Measurements from ENCODE around the gene OR2D3.
"Not testable (repeated sequence)": the region's sequence is repeated elsewhere in the genome, so short reads cannot be mapped to it uniquely, and the experiment has no call there.

Gene OR2D3

DNA sequence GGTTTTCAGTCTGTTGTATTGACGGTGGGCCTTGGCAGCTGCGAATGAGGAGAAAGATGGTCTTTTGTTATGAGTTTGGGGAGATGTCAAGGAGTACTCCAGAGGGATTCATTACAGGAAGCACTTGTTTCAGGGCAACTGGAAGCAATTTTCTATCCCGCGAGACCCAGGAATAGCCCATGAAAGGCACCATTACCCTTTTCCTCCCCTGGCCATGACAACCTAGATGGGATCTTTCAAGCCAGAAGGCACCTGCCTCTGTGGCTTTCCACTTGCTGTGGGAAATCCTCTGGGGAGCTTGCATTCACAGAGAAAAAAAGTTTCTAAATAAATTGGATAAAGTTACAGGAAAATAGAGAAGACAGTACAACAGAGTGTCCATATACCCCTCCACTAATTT is 8.1 kb downstream of the OR2D3 start:
- no peak for DNase-seq (ENCODE audit: low read depth in 2 of 2)

DNA sequence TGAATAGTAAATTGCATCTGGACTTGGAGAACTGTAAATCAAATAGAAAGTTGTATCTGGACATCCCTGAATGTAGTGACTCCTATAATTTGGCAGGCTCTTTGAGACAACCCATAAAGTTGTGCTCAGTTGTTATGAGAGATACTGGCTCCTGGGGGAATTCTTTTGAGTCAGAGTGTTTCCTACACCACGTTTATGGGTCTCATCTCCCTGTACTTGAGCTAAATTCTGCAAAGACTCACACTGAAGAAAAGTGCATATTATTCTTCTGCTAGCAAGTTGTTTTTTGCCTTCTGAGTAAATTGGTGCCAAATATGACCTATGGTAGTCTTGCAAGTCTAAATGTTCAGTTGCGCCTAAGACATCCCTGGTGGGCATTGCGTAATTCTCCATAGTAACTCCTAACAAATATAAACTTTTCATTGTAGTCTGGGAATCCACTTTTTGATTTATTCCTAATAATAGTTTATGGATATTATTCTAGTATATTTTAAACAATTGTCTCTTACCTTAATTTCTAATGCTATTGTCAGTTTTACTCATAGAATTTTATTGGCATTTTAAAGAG is 10.4 kb downstream of the OR2D3 start:
- no peak for DNase-seq (ENCODE audit: low read depth in 2 of 2)

DNA sequence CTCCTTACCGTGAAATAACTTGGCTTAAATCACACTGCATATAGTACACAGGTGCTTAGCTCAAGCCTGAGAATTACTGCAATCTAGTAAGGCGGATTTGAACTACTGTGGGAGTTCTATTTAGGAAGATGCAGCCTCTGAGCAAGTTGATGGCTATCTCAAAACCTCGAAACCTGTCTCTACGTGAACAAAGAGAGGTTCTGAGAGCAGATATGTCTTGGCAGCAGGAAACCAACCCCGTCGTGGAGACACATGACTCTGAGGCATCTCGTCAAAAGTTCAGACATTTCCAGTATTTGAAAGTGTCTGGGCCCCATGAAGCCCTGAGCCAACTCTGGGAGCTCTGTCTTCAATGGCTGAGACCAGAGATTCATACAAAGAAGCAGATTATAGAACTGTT is 11.3 kb downstream of the OR2D3 start:
- DNase-seq (ENCODE audit: low read depth in 2 of 2) = no peak

DNA sequence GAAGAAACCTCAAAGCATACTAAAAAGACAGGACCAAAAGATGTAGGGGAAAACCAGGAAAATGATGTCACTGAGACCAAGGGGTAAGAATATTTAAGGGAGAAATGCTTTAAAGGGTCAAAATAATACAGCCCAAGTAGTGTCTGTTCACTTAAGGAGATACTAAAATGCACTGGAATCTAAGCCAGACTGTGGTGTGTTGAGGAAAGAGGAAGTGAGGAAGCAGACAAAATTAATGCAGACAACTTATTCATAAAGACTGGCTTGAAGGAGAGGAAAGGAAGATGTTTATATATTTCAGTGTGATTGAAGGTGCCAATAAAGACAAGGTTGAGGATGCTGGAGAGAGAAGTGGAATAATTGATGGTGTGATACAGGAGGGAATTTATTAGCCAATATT is 21.2 kb downstream of the OR2D3 start:
- no peak for DNase-seq (ENCODE audit: low read depth in 2 of 2)

DNA sequence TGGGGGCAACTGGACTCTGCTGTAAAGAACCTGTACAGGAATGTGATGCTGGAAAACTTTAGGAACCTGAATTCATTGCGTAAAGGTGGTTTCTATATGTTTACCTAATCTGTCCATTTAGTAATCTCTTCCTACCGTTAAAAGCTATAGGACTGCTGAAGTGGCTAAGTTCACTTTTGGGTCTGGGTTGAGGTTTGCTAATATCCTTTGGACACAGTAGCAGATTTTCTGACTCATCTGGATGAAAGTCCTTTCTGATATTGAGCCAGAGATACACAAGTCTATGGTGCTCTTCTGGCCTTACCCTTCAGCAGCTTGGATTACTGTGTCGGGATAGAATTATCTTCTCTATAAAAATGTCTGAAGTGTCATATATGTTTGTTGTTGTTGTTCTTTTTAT is 22.3 kb downstream of the OR2D3 start:
- no peak for DNase-seq (ENCODE audit: low read depth in 2 of 2)

DNA sequence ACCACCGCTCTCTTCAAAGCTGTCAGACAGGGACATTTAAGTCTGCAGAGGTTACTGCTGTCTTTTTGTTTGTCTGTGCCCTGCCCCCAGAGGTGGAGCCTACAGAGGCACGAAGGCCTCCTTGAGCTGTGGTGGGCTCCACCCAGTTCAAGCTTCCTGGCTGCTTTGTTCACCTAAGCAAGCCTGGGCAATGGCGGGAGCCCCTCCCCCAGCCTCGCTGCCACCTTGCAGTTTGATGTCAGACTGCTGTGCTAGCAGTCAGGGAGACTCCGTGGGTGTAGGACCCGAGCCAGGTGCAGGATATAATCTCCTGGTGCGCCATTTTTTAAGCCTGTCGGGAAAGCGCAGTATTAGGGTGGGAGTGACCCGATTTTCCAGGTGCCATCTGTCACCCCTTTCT is 33.4 kb downstream of the OR2D3 start:
- DNase-seq (ENCODE audit: low read depth in 2 of 2) = not testable (repeated sequence)

DNA sequence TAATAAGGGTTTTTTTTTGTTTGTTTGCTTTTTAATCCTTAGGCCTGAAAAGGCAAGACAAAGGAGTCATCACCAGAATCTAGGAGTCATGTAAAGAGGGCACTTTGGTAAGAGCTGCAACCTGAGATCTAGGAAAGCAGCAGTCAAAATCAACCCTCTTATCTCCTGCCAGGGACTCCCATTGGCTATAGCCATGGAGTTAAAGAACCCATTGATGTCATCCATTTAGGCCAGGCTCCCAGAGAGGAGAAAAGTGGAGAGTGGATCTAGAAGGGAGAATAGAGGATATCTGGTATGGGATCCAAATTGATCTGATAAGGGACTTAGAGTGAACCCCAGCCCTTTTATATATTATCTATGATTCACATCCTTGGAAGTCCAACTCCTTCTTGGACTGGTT is 41.3 kb downstream of the OR2D3 start:
- DNase-seq (ENCODE audit: low read depth in 2 of 2) = no peak

DNA sequence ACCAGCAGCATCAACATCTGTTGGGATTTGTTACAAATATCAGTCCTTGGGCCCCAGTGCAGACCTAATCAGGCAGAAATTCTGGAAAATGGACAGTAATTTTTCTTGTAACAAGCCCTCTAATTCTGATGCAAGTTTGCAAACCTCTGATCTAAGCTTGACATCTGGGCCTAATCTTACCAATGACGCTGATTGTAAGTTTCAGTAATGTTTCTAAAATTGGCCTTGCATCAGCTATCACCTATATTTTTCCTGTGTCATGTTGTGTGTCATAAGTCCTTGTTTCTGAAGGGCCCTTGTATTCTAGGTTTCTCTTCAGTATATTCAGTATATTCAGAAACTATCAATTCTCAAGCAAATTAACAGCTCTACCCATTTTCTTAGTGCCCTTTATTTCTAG is 41.9 kb downstream of the OR2D3 start:
- no peak for DNase-seq (ENCODE audit: low read depth in 2 of 2)

DNA sequence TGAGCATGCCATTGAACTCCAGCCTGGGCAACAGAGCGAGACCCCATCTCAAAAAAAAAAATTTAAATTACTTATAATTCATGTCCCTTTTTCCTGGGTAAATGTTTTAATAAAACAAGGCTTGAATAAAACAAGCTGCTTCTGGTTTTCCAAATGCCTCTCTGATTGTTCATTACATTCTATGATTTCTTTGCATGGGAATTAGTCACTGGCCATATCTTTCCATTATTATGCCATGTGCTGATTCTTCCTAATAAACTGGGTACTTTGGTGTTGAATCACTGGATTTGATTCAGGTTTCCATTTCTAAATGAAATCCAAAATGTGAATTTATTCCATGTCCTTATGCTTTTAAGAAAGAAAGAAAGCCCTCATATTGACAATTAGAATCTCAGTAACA is 48.0 kb downstream of the OR2D3 start:
- no peak for DNase-seq (ENCODE audit: low read depth in 2 of 2)

DNA sequence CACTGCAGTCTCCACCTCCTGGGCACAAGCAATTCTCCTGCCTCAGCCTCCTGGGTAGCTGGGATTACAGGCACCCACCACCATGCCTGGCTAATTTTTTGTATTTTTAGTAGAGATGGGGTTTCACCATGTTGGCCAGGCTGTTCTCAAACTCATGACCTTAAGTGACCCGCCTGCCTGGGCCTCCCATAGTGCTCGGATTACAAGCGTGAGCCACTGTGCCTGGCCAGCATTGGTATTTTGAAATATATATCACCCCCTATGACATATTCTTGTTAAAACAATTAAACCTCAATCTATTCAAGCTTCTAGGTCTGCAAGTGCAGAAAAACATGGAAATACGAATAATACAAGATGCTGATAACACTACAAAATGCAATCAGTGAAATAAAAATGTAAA is 49.1 kb downstream of the OR2D3 start:
- DNase-seq (ENCODE audit: low read depth in 2 of 2) = not testable (repeated sequence)

Data from stimulated activated CD8-positive, alpha-beta memory T cell treated with anti-CD3 and anti-CD28 coated beads, Interleukin-15, amount 100 ng/mL, for 48 hours (primary cell).